Measurements from ENCODE around the gene LRP1B. TPM values are rescaled to one million over a fixed set of nuclear protein-coding genes. Genes with fewer than 3 reads are reported as not detected.

Gene LRP1B
- total and polyA plus RNA-seq, 2 of the 8 experiments (the other 6 are each of a cell fraction or from before 2014, with no cell fraction given): 0.03 TPM; not detected in 1

DNA sequence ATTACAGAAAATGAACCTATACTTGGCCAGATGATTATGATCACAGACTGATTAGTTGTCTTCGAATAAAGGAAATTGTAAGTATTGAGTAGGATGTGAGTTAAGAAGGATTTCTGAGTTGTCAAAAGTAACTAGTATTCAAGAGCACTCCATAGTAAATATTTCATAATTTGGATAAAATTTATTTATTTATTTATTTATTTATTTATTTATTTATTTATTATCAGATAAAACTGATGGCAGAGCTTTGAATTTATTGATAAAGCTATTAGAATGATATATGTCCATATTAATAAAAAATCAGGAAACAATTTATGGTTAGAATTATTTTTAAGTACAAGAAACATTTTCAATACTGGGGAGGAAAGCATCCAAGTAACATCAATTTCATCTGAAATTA lies 1634.1 kb downstream of the LRP1B start:
- WGBS, 2 experiments (ENCODE audit: extremely low coverage in 1 of 2, insufficient coverage in 1 of 2, insufficient read length in 1 of 2, insufficient replicate concordance in 2 of 2, low coverage in 1 of 2, low lambda C conversion rate in 2 of 2, missing lambda C conversion rate in 1 of 2): 96% methylated on average over 1 of the region's 1 CpG; no CpG with 5 or more reads in 1 of the 2 experiments
- Histone ChIP-seq H3K4ac (replicated peaks; ENCODE audit: insufficient read length, low read depth, low read length) (no peak overlapping the region), H4K8ac (ENCODE audit: extremely low read depth, insufficient read depth, low read length) (no peak overlapping the region), H3K79me2 (ENCODE audit: control insufficient read depth in 1 of 2, insufficient read depth in 2 of 2, low read length in 2 of 2) (no peaks in the 10 kb centered on the region), H3K23me2 (ENCODE audit: low read depth, low read length) (no peaks in the 10 kb centered on the region), H3K9me3 (ENCODE audit: insufficient read depth in 2 of 2, low read depth in 1 of 2, low read length in 1 of 2) (no peaks in the 10 kb centered on the region), H3K56ac (replicated peaks; ENCODE audit: insufficient read length, low read depth, low read length) (no peak overlapping the region), H4K20me1 (replicated peaks in 1 of 2; ENCODE audit: control insufficient read depth in 1 of 2, insufficient read depth in 2 of 2, low read length in 2 of 2) (no peaks in the 10 kb centered on the region), H2BK20ac (ENCODE audit: low read length) (no peak overlapping the region), H2AFZ (ENCODE audit: low read length) (no peak overlapping the region), H3K79me1 (ENCODE audit: low read depth, low read length) (no peaks in the 10 kb centered on the region), H2BK12ac (ENCODE audit: low read depth, low read length) (no peak overlapping the region), H3K23ac (ENCODE audit: insufficient read length) (no peak overlapping the region), H3K4me2 (ENCODE audit: insufficient read depth in 1 of 2, low read depth in 2 of 2, low read length in 2 of 2) (no peak overlapping the region), H2BK15ac (ENCODE audit: low read length) (no peak overlapping the region), H3K4me3 (ENCODE audit: extremely low read depth in 1 of 4, insufficient read depth in 2 of 4, low read depth in 3 of 4, low read length in 4 of 4) (no peak overlapping the region), H3K14ac (ENCODE audit: insufficient read length) (no peak overlapping the region), H3K27ac (ENCODE audit: low read depth, low read length) (no peak overlapping the region), H3K18ac (ENCODE audit: extremely low read depth, low read length) (no peak overlapping the region), H2BK120ac (replicated peaks; ENCODE audit: low read depth, low read length) (no peak overlapping the region), H4K91ac (replicated peaks; ENCODE audit: insufficient read length, low read length) (no peak overlapping the region), H3K36me3 (ENCODE audit: control insufficient read depth in 2 of 4, insufficient read depth in 4 of 4, low read length in 3 of 4) (no peaks in the 10 kb centered on the region), H2AK5ac (ENCODE audit: low read depth, low read length) (no peak overlapping the region), H3K27me3 (replicated peaks in 1 of 4; ENCODE audit: control insufficient read depth in 3 of 4, extremely low read depth in 1 of 4, insufficient read depth in 3 of 4, low read length in 3 of 4) (no peaks in the 10 kb centered on the region), H3K9ac (replicated peaks in 1 of 4; ENCODE audit: extremely low read depth in 1 of 4, low read depth in 3 of 4, low read length in 3 of 4) (no peak overlapping the region), H2BK5ac (ENCODE audit: low read depth, low read length) (no peak overlapping the region), H3K4me1 (replicated peaks in 1 of 4; ENCODE audit: control insufficient read depth in 3 of 4, insufficient read depth in 4 of 4, low read length in 3 of 4) (no peaks in the 10 kb centered on the region), H4K5ac (ENCODE audit: insufficient read length, low read depth, low read length) (no peak overlapping the region)
- ChIA-PET POLR2A (ENCODE audit: partially characterized antibody) (no interaction called here), CTCF (ENCODE audit: partially characterized antibody) (no interaction called here)
- FAIRE-seq: no peak
- DNase-seq (ENCODE audit: low read depth in 1 of 2, low spot score in 2 of 2): no peak
- no peak for TF ChIP-seq RBBP5 (IDR thresholded peaks at IDR 0.05; ENCODE audit: borderline replicate concordance, low read depth, low read length)
- TF ChIP-seq EZH2 (IDR thresholded peaks at IDR 0.05; ENCODE audit: low read depth, low read length, severe bottlenecking): no peak
- no peak for TF ChIP-seq FOSL1 (IDR thresholded peaks at IDR 0.05; ENCODE audit: insufficient read depth, low read depth, low read length)
- TF ChIP-seq SP1 (IDR thresholded peaks at IDR 0.05; ENCODE audit: low read depth, low read length): no peak
- no peak for TF ChIP-seq EGR1 (IDR thresholded peaks at IDR 0.05; ENCODE audit: borderline replicate concordance, low read depth, low read length)
- TF ChIP-seq SUZ12 (IDR thresholded peaks at IDR 0.05; ENCODE audit: low read length): no peak
- TF ChIP-seq CHD1 (IDR thresholded peaks at IDR 0.05; ENCODE audit: low read depth, low read length): no peak
- no peak for TF ChIP-seq SP4 (IDR thresholded peaks at IDR 0.05; ENCODE audit: low read length)
- TF ChIP-seq JUND (IDR thresholded peaks at IDR 0.05; ENCODE audit: low read length): no peak
- TF ChIP-seq SIN3A (conservative IDR thresholded peaks at IDR 0.05 in 1 of 2, IDR thresholded peaks at IDR 0.05 in 1 of 2; ENCODE audit: low read depth in 1 of 2, low read length in 2 of 2): no peak

All from H1 (cell line).